Activated CD4-positive, alpha-beta T cell treated with anti-CD3 and anti-CD28 coated beads for 4 hours (primary cell): ENCODE data around the gene NMT2.

Source experiments
- DNase-seq, 2 donors: peaks; one replicate each; pipeline ENCODE4 v3.0.0-alpha.2; 2020

The NMT2 gene

DNA sequence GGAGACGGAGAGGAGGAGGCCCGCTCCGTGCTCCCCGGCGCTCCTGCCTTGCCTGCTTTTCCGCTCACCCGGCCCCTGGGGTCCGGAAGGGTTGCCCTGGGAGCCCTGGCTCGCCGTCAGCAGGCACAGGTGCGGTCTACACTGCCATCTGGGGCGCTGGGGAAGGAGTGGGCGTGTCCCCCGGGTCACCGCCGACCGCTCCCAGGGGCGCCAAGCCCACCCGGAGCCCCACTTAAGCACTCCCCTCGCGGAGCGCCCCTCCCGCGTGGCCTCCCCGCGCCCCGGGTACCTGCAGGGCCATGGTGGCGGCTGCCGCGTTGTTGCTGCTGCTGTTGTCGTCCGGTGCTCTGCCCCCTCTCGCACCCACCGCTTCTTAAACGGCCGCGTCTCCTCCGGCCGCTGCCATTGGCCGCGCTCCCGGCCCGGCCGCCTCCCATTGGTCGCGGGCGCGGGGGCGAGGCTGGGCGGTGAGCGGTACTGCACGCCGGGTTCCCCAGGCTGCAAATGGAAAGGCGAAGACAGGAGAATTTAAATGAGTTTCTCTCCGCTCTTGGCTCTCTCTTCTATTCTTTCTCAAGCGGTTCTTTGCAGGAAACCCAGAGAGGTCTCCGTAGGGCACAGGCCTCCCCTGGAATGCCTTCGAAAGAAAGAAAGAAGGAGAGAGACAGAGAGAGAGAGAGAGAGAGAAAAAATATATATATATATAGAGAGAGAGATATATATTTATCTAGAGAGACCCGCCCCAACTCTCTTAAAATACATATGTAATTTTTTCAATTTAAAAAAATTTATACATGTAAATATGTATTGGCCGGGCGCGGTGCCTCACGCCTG is 79.8 kb downstream of the NMT2 start, which contains the start of gene ACBD7:
ACBD7 (minus strand) TSS at position 349 of the 834 bp plus-strand sequence; CDS start at position 301, 48 bp downstream.
- DNase-seq = peak; percentile 71 to 75

DNA sequence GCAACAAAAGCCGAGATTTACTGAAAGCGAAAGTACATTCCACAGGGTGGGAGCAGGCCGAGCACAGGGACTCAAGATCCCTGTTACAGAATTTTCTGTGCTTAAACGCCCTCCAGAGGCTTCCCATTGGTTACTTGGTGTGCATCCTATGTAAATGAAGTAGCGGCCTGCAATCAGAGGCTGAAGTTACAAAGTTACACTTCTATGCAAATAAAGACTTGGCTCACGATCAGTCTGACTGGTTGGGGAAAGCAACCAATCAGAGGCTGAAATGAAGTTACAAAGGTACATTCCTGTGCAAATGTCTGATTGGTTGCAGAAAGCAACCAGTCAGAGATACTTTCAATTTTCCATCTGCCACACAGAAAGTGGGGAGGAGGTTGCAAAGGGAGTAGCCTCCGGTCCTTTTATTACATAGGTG is 84.0 kb downstream of the NMT2 start:
- no peak for DNase-seq

DNA sequence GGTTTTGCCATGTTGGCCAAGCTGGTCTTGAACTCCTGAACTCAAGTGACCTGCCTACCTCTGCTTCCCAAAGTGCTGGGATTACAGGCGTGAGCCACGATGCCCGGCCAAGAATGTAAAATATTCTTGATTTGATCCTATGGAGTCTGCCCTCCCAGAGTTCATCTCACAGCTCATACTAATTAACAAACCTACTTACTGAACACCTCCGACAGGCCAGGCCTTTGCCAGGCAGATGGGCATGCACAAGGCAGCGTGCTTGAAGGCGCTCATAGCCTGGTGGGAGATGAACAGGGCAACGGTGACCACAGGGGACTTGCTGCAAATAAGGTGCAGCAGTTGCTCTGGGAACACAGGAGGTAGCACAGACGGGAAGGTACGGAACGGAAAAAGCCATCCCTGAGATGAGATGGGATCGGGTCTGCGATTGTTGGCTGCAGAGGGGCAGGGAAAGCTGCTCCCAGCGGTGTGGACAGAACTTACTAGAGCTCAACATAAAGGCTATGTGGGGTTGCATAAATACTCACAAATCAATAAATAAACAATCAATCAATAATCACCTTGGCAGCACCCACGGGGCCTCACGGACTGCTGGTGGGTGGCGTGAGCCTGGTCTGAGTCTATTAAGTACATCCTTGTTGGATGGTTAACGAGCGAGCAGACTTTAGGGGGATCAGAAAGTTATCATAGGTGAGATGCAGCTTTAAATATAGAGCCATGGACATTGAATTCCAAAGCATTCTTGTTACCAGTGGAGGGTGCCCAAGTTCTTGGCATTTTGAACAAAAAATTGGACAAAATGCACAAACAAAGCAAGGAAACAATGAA is 84.6 kb downstream of the NMT2 start:
- no peak for DNase-seq

- no peak for DNase-seq
Measured at GRCh38 chr10:15075421-15075820, 93.1 kb downstream of the NMT2 start.

DNA sequence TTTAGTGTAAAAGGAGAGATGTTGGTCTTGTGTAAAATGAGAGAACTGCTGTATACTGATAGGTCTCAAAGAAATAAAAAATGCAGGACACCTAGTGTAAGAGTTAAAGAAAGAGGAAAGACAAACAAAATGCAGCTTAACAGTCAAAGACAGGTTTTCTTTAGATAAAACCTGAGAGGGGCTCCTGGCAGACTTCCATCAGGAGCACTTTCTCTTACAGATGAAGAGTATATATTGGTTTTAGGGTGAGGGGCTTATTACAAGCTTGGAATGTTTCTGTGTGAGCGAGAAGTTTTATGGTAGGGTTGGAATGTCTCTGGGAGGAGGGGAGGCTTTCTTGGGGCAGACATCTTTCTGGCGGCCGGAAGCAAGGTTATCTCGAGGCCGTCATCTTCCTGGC is 96.1 kb downstream of the NMT2 start:
- no peak for DNase-seq

DNA sequence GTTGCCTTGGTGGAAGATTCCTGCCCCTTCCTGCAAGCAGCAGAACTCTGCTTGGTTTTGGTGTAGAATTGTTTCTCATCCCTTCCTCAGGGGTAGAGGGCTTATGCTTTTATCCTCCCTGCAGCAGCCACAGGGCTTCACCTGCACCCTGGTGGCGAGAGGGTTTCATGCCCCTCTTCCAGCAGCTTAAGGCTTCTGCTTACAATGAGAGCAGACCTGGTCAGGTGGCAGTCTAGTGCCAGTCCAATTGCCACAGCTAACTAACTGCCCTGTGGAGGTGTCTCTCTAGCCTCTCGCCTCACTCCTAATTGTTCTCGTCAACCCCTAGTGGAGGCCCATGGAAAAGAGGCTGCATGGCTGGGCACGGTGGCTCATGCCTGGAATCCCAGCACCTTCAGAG is 99.3 kb downstream of the NMT2 start:
- no peak for DNase-seq

DNA sequence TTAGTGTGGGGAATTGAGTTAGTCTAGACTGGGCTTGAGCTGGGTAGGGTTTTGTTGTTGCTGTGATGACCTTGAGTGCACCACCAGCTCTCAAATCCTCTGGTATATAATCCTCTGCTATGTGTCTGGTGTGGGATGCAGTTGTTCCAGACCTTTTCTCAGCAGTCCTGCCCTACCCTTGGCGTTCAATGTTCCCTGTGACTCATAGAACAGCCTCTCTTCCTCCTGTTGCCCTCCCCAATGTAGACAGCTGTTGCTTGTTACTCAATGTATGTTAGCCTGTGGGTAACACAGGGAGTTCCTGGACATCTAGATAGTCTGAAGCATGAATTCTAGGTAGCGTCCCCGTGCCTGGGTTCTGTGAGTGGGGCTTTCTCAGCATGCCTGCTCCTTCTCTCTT is 99.7 kb downstream of the NMT2 start:
- DNase-seq = no peak

GRCh38 chr10:15067154-15067553 is 101.3 kb downstream of the NMT2 start:
- no peak for DNase-seq

- no peak for DNase-seq
Measured at GRCh38 chr10:15060638-15061037, 107.9 kb downstream of the NMT2 start.

DNA sequence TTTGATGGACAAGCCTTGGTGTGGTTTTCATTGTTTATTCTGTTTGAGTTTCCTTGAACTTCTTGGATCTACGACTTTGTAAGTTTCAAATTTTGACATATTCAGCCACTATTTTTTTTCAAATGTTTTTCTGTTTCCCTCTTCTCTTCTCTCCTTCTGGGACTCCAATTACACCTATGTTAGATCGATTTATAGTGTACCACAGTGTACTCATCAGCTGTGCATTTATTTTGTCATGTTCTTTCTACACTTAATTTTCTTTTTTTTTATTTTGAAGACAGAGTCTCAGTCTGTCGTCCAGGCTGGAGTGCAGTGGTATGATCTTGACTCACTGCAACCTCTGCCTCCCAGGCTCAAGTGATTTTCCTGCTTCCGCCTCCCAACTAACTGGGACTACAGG is 108.6 kb downstream of the NMT2 start:
- no peak for DNase-seq

GRCh38 chr10:15058689-15059088 is 109.8 kb downstream of the NMT2 start:
- DNase-seq = no peak
